Activated CD4-positive, alpha-beta T cell treated with anti-CD3 and anti-CD28 coated beads for 36 hours (primary cell): ENCODE results near the gene LHX1. TPM values are rescaled to one million over a fixed set of nuclear protein-coding genes. Genes with fewer than 3 reads are reported as not detected.

Experiments
- ATAC-seq: fragments of 200-7000 bp; cut with Tn5 transposase; one replicate; pipeline ENCODE4 v1.10.0; 2021; ENCODE audit warnings: mild to moderate bottlenecking, moderate library complexity
- CTCF ChIA-PET: fragments of 350-600 bp; sonication (Branson Sonifier 250); formaldehyde crosslinking; loops from one replicate; lab custom pipeline; 2021; ENCODE audit warnings: antibody characterized with exemption; lab: Charles Lee
- POLR2A ChIA-PET: fragments of 350-600 bp; sonication (Branson Sonifier 250); formaldehyde crosslinking; loops from one replicate; lab custom pipeline; 2021; ENCODE audit warnings: antibody characterized with exemption, inconsistent platforms; lab: Charles Lee
- DNase-seq: peaks from one replicate; pipeline ENCODE4 v3.0.0-alpha.2; 2020
- H3K27ac Mint-ChIP-seq: one replicate; pipeline ENCODE4 v1.8.0; 2021; ENCODE audit warnings: mixed read lengths
- H3K27me3 Mint-ChIP-seq: one replicate; pipeline ENCODE4 v1.8.0; 2021; ENCODE audit warnings: mixed read lengths
- H3K36me3 Mint-ChIP-seq: one replicate; pipeline ENCODE4 v1.8.0; 2021; ENCODE audit warnings: low read depth, mixed read lengths
- H3K4me1 Mint-ChIP-seq: one replicate; pipeline ENCODE4 v1.8.0; 2021; ENCODE audit warnings: mixed read lengths
- H3K4me3 Mint-ChIP-seq: one replicate; pipeline ENCODE4 v1.8.0; 2021; ENCODE audit warnings: mild to moderate bottlenecking, moderate library complexity, mixed read lengths
- H3K9me3 Mint-ChIP-seq: one replicate; pipeline ENCODE4 v1.8.0; 2021; ENCODE audit warnings: low read depth, mixed read lengths
- intact Hi-C, 2 experiments: fragments of 100-400 bp; cut with DNase I in 1 of 2; cut with micrococcal nuclease in 1 of 2; formaldehyde crosslinking; loops; one replicate each; pipeline versions ENCODE4 v1.14.2 to v1.15.1; 2022 to 2024; cut with DNase I, micrococcal nuclease
- total RNA-seq, 2 experiments: library from RNA; stranded (reverse); gene quantifications; one replicate each; pipeline ENCODE4 v1.2.3, GENCODE V29; 2021

Gene LHX1
- total RNA-seq: not detected

- intact Hi-C loops: loop anchor here (1.0 to 5.0 kb wide), 4 partner anchors 11 to 805 kb away; partner anchors contain the start of gene AATF (in 1 of the 2)
- Mint-ChIP-seq H3K27me3 (peaks cover 81% of the 10 kb centered on the region), H3K9me3 (no peaks in the 10 kb centered on the region), H3K27ac (peak within 1 kb of the TSS; percentile 60), H3K4me3 (peak within 1 kb of the TSS; percentile 60), H3K4me1 (peaks cover 71% of the 10 kb centered on the region), H3K36me3 (no peaks in the 10 kb centered on the region)
- CTCF ChIA-PET: interaction anchor here (0.6 to 0.7 kb wide), 2 partner anchors 39 to 281 kb away, joined by 3 to 4 read pairs; no protein-coding TSS in a partner anchor
- POLR2A ChIA-PET: interaction anchor here (2.5 kb wide), 1 partner anchor 12 kb away, joined by 8 read pairs; the partner anchor contains the start of gene AATF
- ATAC-seq (no peak), DNase-seq (peak; percentile 46)
Measured at GRCh38 chr17:36937001-36937958, at the start of gene LHX1. LHX1 (plus strand) TSS chr17:36937475; CDS start chr17:36938198, 723 bp downstream.

DNA sequence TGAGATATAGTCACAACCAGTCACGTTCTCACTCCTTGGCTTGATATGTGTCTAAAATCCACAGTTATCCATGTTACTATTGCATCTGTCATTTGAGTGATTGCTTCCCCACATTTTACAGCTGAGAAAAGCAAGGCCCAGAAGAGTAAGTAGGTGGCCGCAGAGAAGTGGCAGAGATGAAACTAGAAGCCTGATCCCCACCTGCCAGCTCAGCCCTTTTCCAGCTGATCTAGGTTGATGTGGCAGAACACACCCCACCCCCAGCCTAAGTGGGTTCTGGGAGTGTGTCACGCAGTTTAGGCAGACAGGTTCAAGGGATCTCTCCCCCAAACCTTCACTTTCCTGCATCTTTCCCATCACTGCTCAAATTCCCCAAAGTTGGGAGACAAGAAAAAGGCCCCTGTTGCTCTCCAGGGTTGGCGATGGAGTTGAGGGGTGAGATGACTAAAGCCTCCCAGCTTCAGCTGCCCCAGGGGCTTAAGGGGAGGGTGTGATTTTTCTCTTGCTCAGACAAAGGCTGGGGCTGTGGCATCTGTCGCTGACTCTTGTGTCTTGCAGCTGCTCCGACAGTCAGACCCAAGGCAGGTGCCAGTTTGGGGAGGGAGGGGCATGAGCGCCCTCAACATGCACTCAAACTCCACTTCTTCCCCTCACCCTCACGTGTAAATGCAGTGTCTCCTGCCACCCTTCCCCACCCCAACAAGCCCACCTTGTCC is 48.9 kb upstream of the LHX1 start:
- peaks cover 25% of the 10 kb centered on the region for H3K27me3 Mint-ChIP-seq
- ATAC-seq (no peak), DNase-seq (no peak)
- H3K36me3 Mint-ChIP-seq: no peaks in the 10 kb centered on the region
- H3K27ac Mint-ChIP-seq: no peak overlapping the region
- CTCF ChIA-PET: interaction anchor here (0.7 kb wide), 1 partner anchor 176 kb away, joined by 3 read pairs; no protein-coding TSS in a partner anchor
- no peaks in the 10 kb centered on the region for H3K9me3 Mint-ChIP-seq
- intact Hi-C loops: loop anchor here in 1 of 2 experiments (10.0 kb wide), 1 partner anchor 64 kb away; no protein-coding TSS in a partner anchor
- POLR2A ChIA-PET: no interaction called here
- no peak overlapping the region for H3K4me3 Mint-ChIP-seq
- no peaks in the 10 kb centered on the region for H3K4me1 Mint-ChIP-seq

GRCh38 chr17:36889770-36890349 is 47.4 kb upstream of the LHX1 start:
- Mint-ChIP-seq H3K36me3 (no peaks in the 10 kb centered on the region), H3K4me1 (no peaks in the 10 kb centered on the region), H3K9me3 (no peaks in the 10 kb centered on the region), H3K4me3 (no peak overlapping the region), H3K27me3 (peaks cover 21% of the 10 kb centered on the region), H3K27ac (no peak overlapping the region)
- DNase-seq (no peak), ATAC-seq (no peak)
- POLR2A ChIA-PET: no interaction called here
- CTCF ChIA-PET: no interaction called here
- intact Hi-C loops: loop anchor here in 1 of 2 experiments (10.0 kb wide), 2 partner anchors 65 to 115 kb away; no protein-coding TSS in a partner anchor

DNA sequence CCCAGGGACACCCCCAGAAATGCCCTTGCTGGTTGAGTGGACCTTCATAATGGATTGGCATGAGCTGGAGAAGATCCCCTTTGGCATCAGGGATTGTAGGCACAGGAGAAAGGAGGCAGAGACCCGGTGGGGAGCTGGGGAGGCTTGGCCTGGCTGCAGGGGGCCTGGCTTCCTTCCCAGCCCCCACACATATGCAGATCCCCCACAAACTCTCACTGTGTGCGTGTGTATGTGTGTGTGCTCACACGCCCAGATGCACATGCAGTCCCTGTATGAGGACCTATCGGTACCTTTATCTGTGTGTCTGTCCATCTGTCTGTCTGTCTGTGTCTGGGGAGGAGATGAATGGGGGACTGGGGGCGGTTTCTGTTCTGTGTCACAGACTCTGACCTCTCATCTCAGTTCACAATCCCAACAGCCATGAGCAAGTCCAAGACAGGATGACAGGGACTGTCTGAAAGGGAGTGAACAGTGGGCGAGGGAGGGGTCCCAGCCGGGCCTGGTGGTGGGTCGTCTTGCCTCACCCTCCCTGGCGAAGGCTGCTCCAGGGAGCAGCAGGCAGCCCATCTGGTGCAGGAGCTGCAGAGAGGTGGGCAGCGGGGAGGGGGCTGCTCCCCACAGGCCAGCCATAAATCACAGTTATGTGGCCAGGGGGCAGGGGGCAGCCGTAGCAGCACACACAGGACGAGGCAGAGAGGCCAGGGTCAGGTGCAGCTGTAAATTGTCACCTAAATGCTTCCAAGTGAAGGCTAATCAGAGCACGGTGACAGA is 46.7 kb upstream of the LHX1 start:
- CTCF ChIA-PET: no interaction called here
- intact Hi-C loops: loop anchor here in 1 of 2 experiments (10.0 kb wide), 1 partner anchor 116 kb away; no protein-coding TSS in a partner anchor
- DNase-seq: no peak
- H3K36me3 Mint-ChIP-seq: no peaks in the 10 kb centered on the region
- H3K4me1 Mint-ChIP-seq: no peaks in the 10 kb centered on the region
- POLR2A ChIA-PET: no interaction called here
- H3K27me3 Mint-ChIP-seq: peaks cover 16% of the 10 kb centered on the region
- H3K27ac Mint-ChIP-seq: no peak overlapping the region
- ATAC-seq: no peak
- no peaks in the 10 kb centered on the region for H3K9me3 Mint-ChIP-seq
- H3K4me3 Mint-ChIP-seq: no peak overlapping the region

DNA sequence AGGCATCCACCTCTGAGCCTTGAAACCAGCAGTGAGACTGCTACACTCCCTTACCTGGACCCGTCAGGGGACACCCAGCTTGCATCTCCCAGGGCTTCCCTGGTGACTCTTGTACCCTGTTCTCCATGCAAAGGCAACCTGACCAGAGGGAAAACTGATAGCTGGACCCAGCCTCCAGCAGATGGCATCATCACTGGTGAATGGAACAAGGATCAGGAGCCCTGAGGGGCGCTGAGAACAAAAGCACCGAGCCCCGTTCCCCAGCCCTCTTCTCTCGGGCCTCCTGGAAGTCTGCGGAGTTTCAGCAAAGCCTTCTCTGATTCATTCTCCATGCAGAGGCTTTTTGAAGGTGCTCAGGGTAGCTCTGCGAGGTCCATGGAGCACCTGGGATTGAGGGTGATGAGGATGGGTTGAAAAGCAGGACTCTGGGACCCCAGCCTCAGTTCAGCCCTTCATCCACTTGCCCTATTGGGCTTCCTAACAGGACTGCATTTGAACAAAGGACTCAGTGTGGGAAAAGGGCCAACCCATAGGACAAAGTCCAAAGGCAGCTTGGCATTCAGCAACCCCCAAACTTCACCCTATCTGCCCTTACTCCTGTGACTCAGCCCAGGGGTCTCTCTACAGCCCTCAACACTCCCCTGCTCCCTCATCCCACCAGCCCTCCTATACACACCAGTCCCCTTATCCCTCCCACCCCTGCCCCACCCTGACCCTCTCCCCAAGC is 45.0 kb upstream of the LHX1 start:
- no peaks in the 10 kb centered on the region for H3K9me3 Mint-ChIP-seq
- intact Hi-C loops: loop anchor here in 1 of 2 experiments (10.0 kb wide), 1 partner anchor 117 kb away; no protein-coding TSS in a partner anchor
- DNase-seq: no peak
- H3K4me1 Mint-ChIP-seq: no peaks in the 10 kb centered on the region
- ATAC-seq: no peak
- H3K27me3 Mint-ChIP-seq: peaks cover 5% of the 10 kb centered on the region
- no peak overlapping the region for H3K4me3 Mint-ChIP-seq
- H3K36me3 Mint-ChIP-seq: no peaks in the 10 kb centered on the region
- ChIA-PET POLR2A (no interaction called here), CTCF (no interaction called here)
- H3K27ac Mint-ChIP-seq: no peak overlapping the region

GRCh38 chr17:36894177-36894576 is 43.1 kb upstream of the LHX1 start:
- no peak overlapping the region for H3K27ac Mint-ChIP-seq
- DNase-seq: no peak
- POLR2A ChIA-PET: no interaction called here
- H3K4me1 Mint-ChIP-seq: no peaks in the 10 kb centered on the region
- ATAC-seq: no peak
- no peak overlapping the region for H3K4me3 Mint-ChIP-seq
- peaks cover 2% of the 10 kb centered on the region for H3K27me3 Mint-ChIP-seq
- H3K36me3 Mint-ChIP-seq: no peaks in the 10 kb centered on the region
- intact Hi-C loops: loop anchor here in 1 of 2 experiments (10.0 kb wide), 1 partner anchor 119 kb away; no protein-coding TSS in a partner anchor
- CTCF ChIA-PET: interaction anchor here (0.7 kb wide), 1 partner anchor 26 kb away, joined by 4 read pairs; no protein-coding TSS in a partner anchor
- H3K9me3 Mint-ChIP-seq: no peaks in the 10 kb centered on the region

DNA sequence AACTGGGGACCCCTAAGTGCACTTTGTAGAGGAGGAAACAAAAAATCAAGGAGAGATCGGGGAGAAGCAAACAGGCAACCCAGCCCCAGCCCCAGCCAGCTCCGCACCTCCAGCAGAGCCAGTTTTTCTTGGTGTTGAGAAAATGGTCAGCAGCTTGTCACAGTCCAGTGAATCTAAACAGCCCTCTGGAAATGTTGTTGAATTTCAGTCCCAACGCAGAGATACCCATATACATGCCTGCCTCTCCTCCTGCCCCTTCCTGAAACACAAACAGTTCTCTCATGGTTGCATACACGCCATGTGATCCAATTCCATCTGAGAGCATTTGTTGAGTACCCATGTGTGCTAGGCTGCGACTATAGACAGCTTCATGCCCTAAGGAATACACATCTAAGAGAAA is 42.4 kb upstream of the LHX1 start:
- no peak for ATAC-seq
- Mint-ChIP-seq H3K27ac (no peak overlapping the region), H3K9me3 (no peaks in the 10 kb centered on the region), H3K36me3 (no peaks in the 10 kb centered on the region), H3K27me3 (peaks cover under 1% of the 10 kb centered on the region), H3K4me3 (no peak overlapping the region), H3K4me1 (no peaks in the 10 kb centered on the region)
- no peak for DNase-seq
- ChIA-PET POLR2A (no interaction called here), CTCF (no interaction called here)
- intact Hi-C loops: loop anchor here in 1 of 2 experiments (10.0 kb wide), 1 partner anchor 120 kb away; no protein-coding TSS in a partner anchor

GRCh38 chr17:36899250-36900159 is 37.8 kb upstream of the LHX1 start:
- no peaks in the 10 kb centered on the region for H3K4me1 Mint-ChIP-seq
- H3K27me3 Mint-ChIP-seq: peaks cover 12% of the 10 kb centered on the region
- ATAC-seq (no peak), DNase-seq (no peak)
- no peaks in the 10 kb centered on the region for H3K9me3 Mint-ChIP-seq
- ChIA-PET POLR2A (no interaction called here), CTCF (no interaction called here)
- H3K36me3 Mint-ChIP-seq: no peaks in the 10 kb centered on the region
- no peak overlapping the region for H3K4me3 Mint-ChIP-seq
- no peak overlapping the region for H3K27ac Mint-ChIP-seq
- intact Hi-C loops: loop anchor here in 1 of 2 experiments (10.0 kb wide), 1 partner anchor 125 kb away; no protein-coding TSS in a partner anchor

DNA sequence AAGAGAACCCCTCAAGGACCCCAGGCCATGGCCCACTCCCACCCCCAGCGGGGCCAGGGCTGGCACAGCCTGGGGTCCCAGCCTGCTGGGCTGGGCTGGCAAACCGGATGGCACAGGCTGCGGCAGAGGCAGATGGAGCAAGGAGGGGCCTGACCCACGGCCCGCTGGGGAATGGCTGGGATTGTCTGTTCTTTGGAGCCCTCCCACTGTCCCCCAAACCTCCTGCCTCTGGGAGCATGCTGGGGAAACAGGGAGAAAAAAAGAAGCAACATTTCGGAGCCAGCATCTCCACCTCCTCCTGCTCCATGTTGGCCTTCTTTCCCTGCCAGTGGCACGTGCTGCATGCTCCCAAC is 37.1 kb upstream of the LHX1 start:
- H3K4me3 Mint-ChIP-seq: no peak overlapping the region

More for the DNA sequence above, 37.1 kb upstream of the LHX1 start:
- CTCF ChIA-PET: no interaction called here
- H3K27me3 Mint-ChIP-seq: peaks cover 12% of the 10 kb centered on the region
- DNase-seq (no peak), ATAC-seq (no peak)
- no peaks in the 10 kb centered on the region for H3K4me1 Mint-ChIP-seq
- POLR2A ChIA-PET: no interaction called here
- H3K9me3 Mint-ChIP-seq: no peaks in the 10 kb centered on the region
- no peak overlapping the region for H3K27ac Mint-ChIP-seq
- no peaks in the 10 kb centered on the region for H3K36me3 Mint-ChIP-seq
- intact Hi-C loops: no loop called here
